Activated naive CD8-positive, alpha-beta T cell (primary cell): ENCODE data around the gene UNC5B.

ENCODE experiments used
- H3K27ac Mint-ChIP-seq: one replicate; pipeline ENCODE4 v1.8.0; 2021; ENCODE audit warnings: mixed read lengths
- H3K27me3 Mint-ChIP-seq: one replicate; pipeline ENCODE4 v1.8.0; 2021; ENCODE audit warnings: mixed read lengths
- H3K36me3 Mint-ChIP-seq: one replicate; pipeline ENCODE4 v1.8.0; 2021; ENCODE audit warnings: mixed read lengths
- H3K4me1 Mint-ChIP-seq: one replicate; pipeline ENCODE4 v1.8.0; 2021; ENCODE audit warnings: low read depth, mixed read lengths
- H3K4me3 Mint-ChIP-seq: one replicate; pipeline ENCODE4 v1.8.0; 2021; ENCODE audit warnings: mild to moderate bottlenecking, mixed read lengths
- H3K9me3 Mint-ChIP-seq: one replicate; pipeline ENCODE4 v1.8.0; 2021; ENCODE audit warnings: low read depth, mixed read lengths

Gene UNC5B

DNA sequence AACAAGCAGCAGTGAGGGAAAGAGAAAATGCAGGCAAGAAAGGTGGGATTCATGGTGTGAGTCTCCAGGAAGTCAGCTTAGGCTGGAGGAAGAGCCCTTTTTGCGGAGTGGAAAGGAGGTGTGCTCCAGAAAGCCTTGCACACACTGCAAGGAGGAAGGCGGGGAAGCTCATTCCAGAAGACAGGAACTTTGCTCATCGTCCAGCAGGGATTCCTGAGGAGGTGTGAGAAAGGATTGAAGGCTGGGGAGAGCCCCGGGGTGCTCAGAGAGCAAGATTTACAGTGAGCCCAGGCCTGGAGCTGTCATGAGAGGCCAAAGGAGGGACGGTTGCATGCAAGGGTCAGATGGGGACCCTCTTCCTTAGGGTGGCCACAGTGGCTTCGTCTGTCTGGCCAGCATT is 124.3 kb downstream of the UNC5B start:
- Mint-ChIP-seq H3K4me3 (no peak overlapping the region), H3K4me1 (no peaks in the 10 kb centered on the region), H3K27me3 (no peaks in the 10 kb centered on the region), H3K36me3 (no peaks in the 10 kb centered on the region), H3K27ac (no peak overlapping the region), H3K9me3 (no peaks in the 10 kb centered on the region)

DNA sequence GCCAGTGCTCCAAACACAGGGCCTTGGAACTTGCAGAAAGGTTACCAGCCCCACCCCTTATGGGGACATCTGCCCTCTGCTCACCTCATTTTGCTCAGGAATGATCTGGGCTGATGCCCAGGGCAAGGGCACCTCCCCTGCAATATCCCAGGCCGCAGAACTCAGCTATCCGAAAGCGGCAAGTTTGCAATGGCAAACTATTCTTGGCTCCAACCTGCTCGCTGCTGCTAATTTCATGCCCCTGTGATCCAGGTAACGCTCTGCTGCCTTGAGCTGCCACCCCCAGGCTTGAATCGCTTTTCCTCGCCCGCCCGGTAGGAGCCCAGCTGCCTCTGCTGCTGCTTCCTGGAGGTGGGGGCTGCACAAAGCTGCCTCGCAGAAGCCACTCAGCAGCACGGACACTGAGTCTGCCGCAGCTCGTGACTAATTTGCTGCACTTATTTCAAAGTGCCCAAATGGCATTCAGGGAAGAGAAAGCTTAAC is 124.9 kb downstream of the UNC5B start:
- H3K27me3 Mint-ChIP-seq: no peaks in the 10 kb centered on the region
- H3K4me1 Mint-ChIP-seq: no peaks in the 10 kb centered on the region
- no peak overlapping the region for H3K27ac Mint-ChIP-seq
- H3K9me3 Mint-ChIP-seq: no peaks in the 10 kb centered on the region
- no peak overlapping the region for H3K4me3 Mint-ChIP-seq
- H3K36me3 Mint-ChIP-seq: no peaks in the 10 kb centered on the region

DNA sequence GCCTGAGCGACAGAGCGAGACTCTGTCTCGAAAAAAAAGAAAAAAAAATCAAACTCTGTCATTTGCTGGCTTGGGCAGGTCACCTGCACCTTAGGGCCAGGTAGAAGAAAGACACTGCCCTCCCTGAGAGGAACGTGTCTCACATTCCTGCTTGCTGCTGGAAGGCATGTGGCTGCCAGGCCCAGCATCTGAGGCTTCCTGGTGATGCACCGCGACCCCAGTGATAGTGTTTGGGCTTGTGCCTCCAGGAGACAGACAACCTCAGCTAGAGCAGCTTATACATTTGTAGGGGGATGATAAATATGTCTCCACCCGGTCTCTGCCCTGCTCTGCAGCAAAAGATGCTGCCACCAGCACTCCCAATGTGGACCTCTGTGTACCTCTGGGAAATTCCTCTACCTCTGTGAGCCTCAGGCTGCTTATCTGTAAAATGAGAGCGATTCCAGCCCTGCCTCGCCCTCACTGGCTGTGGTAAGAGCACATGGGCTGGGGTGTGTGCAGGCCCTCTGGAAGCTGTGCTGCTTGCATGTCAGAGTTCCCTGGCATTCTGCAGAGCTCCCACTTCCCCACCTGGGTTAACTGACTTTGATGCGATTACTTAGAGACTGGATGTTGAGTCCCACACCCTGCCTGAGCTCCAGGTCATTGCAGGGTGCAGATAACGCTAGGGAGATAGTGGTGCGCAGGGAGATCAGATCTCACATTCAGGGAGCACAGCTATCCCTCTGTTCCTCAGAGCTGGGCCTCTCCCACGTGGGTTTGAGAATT is 126.5 kb downstream of the UNC5B start:
- Mint-ChIP-seq H3K4me3 (no peak overlapping the region), H3K4me1 (no peaks in the 10 kb centered on the region), H3K9me3 (no peaks in the 10 kb centered on the region)

DNA sequence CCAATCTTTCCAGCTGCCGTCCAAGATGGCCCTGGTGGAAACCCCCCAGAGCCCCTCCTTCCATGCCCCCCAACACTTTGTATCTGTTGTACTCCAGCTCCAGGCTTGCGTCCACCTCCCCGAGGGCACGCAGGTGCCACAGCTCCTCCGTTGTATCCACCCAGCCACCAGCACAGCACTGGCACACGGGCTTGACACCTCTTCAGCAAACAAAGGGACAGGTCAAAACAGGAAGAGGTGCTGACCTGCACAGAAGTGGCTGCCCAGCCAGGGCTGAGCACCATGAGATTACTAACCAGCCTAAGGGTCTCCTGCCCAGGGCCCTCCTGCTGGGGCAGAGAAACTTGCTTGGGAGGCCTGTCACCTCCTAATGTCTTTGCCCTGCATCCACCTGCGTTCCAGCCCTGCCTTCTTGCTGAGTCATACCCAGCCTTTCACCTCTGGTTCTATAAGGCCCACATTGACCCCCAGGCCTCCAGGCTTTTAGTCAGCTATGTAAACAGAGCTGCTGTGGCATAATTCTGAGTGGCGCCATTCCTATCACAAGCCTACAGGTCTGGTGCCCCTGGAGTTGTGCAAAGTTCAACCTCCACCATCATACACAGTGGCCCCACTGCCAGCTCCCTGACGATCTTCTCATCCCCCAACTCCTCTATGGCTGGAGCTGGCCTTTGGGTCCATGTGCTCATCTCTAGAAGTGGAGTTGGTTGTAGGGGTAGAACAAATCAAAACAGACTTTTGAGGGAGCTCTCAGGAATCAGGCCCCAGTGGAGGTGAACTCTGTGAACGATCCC is 127.6 kb downstream of the UNC5B start:
- H3K27ac Mint-ChIP-seq: no peak overlapping the region
- no peaks in the 10 kb centered on the region for H3K27me3 Mint-ChIP-seq
- H3K9me3 Mint-ChIP-seq: no peaks in the 10 kb centered on the region
- no peaks in the 10 kb centered on the region for H3K4me1 Mint-ChIP-seq
- no peaks in the 10 kb centered on the region for H3K36me3 Mint-ChIP-seq
- H3K4me3 Mint-ChIP-seq: no peak overlapping the region

More for the DNA sequence above, 126.5 kb downstream of the UNC5B start:
- H3K27me3 Mint-ChIP-seq: no peaks in the 10 kb centered on the region
- no peak overlapping the region for H3K27ac Mint-ChIP-seq
- H3K36me3 Mint-ChIP-seq: no peaks in the 10 kb centered on the region

DNA sequence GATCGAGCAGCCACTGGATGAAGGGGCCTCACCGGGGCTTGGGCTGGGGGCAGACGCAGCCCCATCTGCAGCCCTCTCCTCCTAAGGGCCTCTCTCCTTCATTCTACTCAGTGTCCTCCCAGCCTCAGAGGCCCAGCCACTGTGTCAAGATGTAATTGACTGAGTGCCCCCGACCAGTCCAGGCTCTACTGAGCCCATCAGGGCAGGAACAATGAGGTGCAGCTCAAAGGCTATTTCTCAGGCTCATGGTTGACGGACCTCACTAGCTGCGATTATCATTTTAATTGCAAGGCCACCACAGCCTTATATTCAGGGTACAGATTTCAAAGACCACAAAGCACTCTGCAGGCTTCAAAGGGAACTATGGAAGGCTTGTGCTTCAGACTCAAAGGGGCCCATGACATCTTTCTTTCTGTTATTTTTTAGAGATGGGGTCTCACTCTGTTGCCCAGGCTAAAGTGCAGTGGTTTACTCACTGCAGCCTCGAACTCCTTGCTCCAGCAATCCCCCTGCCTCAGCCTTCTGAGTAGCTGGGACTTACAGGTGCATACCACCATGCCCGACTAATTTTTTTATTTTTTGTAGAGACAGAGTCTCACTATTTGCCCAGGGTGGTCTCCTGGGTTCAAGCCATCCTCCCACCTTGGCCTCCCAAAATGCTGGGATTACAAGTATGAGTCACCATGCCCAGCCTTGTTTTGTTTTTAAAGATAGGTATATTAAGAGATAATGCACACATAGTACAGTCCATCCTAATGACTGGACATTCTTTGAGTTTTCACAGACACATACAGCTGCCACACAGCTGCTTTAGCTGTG is 130.4 kb downstream of the UNC5B start:
- Mint-ChIP-seq H3K27me3 (no peaks in the 10 kb centered on the region), H3K4me3 (no peak overlapping the region), H3K9me3 (no peaks in the 10 kb centered on the region), H3K27ac (no peak overlapping the region), H3K4me1 (no peaks in the 10 kb centered on the region), H3K36me3 (no peaks in the 10 kb centered on the region)

DNA sequence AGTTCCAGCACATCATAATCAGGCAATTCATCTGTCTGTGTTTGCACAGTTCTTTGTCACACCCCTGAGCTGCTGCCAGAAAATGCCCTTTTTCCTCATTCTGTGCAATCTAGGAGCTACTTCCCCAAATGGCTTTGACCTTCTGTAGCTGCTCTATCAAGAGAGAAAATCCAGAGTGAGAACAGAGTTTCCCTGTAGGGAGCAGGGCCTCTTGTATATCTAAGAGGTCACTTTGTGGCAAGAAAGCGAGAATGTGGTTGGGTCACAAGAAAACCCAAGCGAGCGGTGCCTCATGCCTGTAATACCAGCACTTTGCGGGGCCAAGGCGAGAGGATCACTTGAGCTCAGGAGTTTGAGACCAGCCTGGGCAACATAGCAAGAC is 131.0 kb downstream of the UNC5B start:
- Mint-ChIP-seq H3K4me3 (no peak overlapping the region), H3K9me3 (no peaks in the 10 kb centered on the region), H3K4me1 (no peaks in the 10 kb centered on the region), H3K36me3 (no peaks in the 10 kb centered on the region), H3K27me3 (no peaks in the 10 kb centered on the region), H3K27ac (no peak overlapping the region)

DNA sequence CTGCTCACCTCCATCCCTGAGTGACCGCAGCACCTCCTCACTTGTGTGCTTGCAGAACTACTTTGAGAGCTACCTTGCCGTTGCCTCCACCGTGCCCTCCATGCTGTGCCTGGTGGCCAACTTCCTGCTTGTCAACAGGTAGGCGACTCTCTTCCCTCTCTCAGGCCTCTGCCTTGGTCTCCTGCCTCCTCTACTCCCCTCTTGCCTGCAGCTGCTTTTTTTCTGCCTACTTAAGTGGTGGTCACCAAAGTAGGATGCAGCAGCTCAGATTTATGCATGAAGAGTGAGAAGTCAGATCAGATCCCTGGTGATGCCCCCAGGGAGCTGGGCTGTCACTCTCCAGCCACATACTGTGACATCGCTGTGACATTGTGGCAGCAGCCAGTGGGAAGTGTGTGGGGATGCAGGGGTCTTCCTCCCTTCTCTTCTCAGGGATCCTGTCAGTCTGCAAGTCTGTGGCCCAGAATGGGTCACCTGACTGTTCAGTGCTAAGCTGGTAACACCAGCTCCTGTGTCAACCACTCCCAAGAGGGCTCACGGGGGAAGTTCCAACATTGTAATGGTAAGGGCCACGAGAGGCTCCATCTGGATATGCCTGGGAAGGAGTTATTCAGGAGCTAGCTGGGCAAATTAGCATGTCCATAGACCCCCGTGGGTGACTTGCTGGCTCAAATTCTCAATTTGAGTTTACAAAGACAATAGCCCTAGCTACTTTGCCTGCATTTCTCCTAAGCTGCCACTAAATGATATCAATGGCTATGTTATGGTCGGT is 132.0 kb downstream of the UNC5B start:
- no peaks in the 10 kb centered on the region for H3K27me3 Mint-ChIP-seq
- H3K9me3 Mint-ChIP-seq: no peaks in the 10 kb centered on the region
- H3K36me3 Mint-ChIP-seq: no peaks in the 10 kb centered on the region
- no peak overlapping the region for H3K4me3 Mint-ChIP-seq
- H3K4me1 Mint-ChIP-seq: no peaks in the 10 kb centered on the region
- H3K27ac Mint-ChIP-seq: no peak overlapping the region

DNA sequence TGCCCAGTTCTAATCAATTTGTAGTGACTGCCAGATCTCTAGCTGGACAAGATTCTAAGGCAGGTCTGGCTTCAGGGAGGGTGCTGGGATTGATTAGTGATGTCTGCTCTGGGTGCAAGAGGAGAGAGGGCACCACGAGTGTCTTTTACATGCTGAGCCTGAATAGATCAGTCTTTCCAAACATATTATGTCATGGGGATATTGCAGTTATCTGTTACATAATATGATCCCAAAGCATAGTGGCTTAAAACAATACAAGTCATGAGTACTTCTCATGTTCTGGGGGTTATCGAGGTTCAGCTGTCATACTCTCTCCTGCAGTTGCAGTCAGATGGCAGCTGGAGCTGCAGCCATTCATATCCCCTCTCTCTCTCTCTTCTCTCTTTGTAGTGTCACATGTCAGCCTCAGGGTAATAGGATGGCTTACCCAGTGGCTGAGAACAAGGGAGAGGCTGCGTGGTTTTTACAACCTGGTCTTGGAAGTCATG is 132.7 kb downstream of the UNC5B start:
- Mint-ChIP-seq H3K4me3 (no peak overlapping the region), H3K4me1 (peaks cover 5% of the 10 kb centered on the region), H3K36me3 (no peaks in the 10 kb centered on the region), H3K27ac (no peak overlapping the region), H3K9me3 (no peaks in the 10 kb centered on the region), H3K27me3 (no peaks in the 10 kb centered on the region)

DNA sequence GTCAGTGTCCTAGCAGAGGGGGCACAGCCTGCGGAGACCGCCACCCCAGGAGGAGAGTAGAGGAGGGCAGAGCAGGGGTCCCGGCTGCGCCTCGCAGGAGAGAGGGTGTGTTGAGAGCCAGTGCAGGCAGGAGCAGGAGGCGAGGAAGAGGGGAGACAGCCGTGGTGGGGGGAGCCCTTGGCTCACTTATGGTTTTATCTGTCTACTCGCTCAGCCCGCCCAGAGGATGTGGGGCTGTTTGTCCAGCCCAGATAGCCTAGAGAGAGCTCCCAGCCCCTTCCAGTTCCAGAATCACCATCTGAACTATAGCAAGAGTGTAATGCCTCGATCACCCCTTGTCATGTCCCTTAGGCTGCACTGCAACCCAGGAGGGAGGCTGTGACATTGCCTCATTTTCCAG is 133.3 kb downstream of the UNC5B start:
- Mint-ChIP-seq H3K27me3 (no peaks in the 10 kb centered on the region), H3K27ac (no peak overlapping the region), H3K36me3 (no peaks in the 10 kb centered on the region), H3K9me3 (no peaks in the 10 kb centered on the region), H3K4me1 (peaks cover 10% of the 10 kb centered on the region), H3K4me3 (no peak overlapping the region)

DNA sequence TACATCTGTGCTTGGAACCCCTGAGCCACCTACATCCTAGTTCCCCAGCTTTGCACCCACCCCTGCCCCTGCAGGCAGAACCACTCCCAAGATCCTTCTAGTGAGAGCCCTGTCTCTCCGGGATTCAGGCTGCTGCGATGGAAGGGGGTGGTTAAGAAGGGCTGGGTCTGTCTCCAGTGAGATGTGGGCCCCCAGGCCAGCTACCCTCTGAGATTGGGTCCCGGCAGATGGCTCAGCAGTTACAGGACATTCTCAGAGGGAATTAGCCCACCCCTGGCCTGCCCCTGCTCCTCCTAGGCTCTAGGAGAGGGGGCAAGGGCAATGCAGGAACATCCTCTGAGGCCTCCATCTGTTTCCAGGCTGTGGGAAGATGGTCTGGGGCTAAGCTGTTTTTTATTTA is 134.4 kb downstream of the UNC5B start:
- no peak overlapping the region for H3K4me3 Mint-ChIP-seq
- H3K4me1 Mint-ChIP-seq: peaks cover 18% of the 10 kb centered on the region
- no peak overlapping the region for H3K27ac Mint-ChIP-seq
- H3K27me3 Mint-ChIP-seq: no peaks in the 10 kb centered on the region
- H3K36me3 Mint-ChIP-seq: no peaks in the 10 kb centered on the region
- H3K9me3 Mint-ChIP-seq: no peaks in the 10 kb centered on the region

DNA sequence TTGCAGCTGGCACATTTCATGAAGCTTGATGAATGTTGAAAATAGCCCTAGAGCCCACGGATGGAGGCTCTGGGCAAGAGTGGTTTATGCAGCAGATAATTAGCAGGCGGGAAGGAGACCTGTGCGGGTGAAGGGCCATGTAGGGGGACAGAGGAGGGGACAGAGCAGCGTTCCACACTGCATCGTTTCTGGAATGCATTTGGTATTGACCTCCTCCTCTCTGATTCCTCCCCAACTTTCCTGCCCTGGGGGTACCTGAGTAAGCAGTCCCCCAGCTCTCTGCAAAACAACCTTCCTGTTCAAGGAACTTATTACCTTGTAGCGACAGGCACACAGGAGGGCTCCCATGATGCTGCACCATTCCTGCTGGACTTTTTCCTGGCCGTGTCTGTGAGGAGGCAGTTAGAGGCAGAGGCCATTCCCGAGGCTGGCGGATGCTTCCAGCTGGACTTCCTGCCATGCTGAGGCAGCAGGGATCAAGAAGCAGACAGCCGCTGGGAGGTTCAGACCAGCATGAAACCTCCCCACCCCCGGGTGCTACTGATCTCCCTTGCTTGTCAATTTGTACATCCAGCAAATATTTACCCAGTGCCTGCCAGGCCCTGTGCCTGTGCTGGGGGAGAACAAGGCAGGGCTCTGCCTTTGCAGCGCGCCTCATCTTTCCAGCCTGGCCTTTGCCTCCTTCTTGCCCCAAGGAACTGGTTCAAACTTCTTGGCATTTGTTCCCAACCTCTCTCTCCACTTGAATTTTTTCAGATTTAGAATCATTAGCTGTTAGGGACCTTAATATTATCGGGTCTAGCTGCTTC is 135.4 kb downstream of the UNC5B start:
- H3K4me1 Mint-ChIP-seq: peaks cover 20% of the 10 kb centered on the region
- no peaks in the 10 kb centered on the region for H3K36me3 Mint-ChIP-seq
- H3K4me3 Mint-ChIP-seq: no peak overlapping the region
- no peaks in the 10 kb centered on the region for H3K27me3 Mint-ChIP-seq
- H3K27ac Mint-ChIP-seq: no peak overlapping the region
- no peaks in the 10 kb centered on the region for H3K9me3 Mint-ChIP-seq

DNA sequence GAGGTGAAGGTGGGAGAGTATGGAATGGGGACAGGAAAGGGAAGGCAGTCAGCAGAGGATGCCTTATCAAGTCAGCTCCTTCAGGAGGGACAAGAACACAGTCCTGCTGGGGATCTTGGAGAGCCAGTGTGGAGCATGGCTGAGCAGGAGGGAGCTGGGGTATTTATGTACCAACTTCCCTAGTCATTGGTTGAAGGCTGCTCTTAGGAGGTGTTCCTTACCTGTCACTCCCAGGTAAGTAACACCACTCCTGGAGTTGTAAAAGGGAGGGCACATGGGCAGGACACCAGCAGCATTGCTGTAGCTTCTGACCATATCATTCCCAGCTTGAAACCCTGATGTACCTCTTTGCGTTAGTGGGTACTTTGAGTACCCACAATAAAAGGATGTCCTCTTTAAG is 136.5 kb downstream of the UNC5B start:
- Mint-ChIP-seq H3K27me3 (no peaks in the 10 kb centered on the region), H3K4me3 (no peak overlapping the region), H3K27ac (no peak overlapping the region), H3K4me1 (peaks cover 20% of the 10 kb centered on the region), H3K9me3 (no peaks in the 10 kb centered on the region), H3K36me3 (no peaks in the 10 kb centered on the region)

DNA sequence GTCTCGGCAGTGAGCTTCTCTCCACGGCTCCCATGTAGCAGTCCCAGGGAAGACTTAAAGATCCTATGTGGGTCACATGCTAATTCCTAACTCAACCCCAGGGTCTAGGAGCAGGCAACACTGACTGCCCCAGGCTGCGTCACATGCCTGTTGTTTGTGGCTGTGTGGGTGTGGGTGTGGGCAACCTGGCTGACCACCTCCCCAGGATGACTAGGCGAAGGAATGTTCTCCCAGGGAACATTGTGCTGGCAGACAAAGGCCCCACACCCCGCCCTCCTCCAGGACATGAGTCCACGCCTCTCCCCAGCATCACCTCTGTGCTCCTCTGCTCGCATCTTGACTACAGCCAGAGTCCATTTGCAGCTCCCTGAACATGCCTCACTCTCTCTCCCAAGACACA is 137.0 kb downstream of the UNC5B start:
- peaks cover 20% of the 10 kb centered on the region for H3K4me1 Mint-ChIP-seq
- H3K27ac Mint-ChIP-seq: no peak overlapping the region
- H3K27me3 Mint-ChIP-seq: no peaks in the 10 kb centered on the region

DNA sequence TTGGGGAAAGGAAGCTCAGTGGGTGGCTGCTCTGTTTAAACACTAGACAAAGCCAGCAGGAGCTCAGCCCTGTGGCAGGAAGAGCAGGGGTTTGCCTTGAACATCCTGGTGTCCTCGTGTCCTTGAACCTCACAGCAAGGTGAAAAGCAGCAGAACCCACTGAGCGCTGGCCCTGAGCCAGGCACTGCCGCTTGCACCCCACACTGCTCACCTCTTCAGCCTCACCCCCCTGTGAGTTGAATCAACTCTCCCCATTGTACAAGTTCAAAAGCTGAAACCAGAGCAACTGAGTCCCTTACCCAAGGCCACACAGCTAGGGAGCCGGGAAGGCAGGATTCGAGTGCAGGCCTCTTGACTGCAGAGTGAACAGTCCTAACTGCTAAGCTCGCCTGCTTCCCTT is 138.7 kb downstream of the UNC5B start:
- H3K36me3 Mint-ChIP-seq: no peaks in the 10 kb centered on the region
- H3K4me3 Mint-ChIP-seq: peak overlapping the region; percentile 27
- H3K27me3 Mint-ChIP-seq: no peaks in the 10 kb centered on the region
- no peaks in the 10 kb centered on the region for H3K9me3 Mint-ChIP-seq
- H3K4me1 Mint-ChIP-seq: peaks cover 20% of the 10 kb centered on the region
- H3K27ac Mint-ChIP-seq: no peak overlapping the region

More for the DNA sequence above, 137.0 kb downstream of the UNC5B start:
- Mint-ChIP-seq H3K4me3 (no peak overlapping the region), H3K36me3 (no peaks in the 10 kb centered on the region), H3K9me3 (no peaks in the 10 kb centered on the region)
